RCC 7860 (cell line): ENCODE results near the gene KRTAP10-4.
"Not testable (repeated sequence)": the region's sequence is repeated elsewhere in the genome, so short reads cannot be mapped to it uniquely, and the experiment has no call there.

ENCODE experiments used
- DNase-seq: peaks from one replicate; pipeline ENCODE4 v3.0.0-alpha.2; 2015; ENCODE audit warnings: low spot score
- FAIRE-seq: peaks from 2 replicates; lab custom pipeline; 2012; peaks lifted over from hg19 to GRCh38; lab: Jason Lieb, UNC

Gene KRTAP10-4

DNA sequence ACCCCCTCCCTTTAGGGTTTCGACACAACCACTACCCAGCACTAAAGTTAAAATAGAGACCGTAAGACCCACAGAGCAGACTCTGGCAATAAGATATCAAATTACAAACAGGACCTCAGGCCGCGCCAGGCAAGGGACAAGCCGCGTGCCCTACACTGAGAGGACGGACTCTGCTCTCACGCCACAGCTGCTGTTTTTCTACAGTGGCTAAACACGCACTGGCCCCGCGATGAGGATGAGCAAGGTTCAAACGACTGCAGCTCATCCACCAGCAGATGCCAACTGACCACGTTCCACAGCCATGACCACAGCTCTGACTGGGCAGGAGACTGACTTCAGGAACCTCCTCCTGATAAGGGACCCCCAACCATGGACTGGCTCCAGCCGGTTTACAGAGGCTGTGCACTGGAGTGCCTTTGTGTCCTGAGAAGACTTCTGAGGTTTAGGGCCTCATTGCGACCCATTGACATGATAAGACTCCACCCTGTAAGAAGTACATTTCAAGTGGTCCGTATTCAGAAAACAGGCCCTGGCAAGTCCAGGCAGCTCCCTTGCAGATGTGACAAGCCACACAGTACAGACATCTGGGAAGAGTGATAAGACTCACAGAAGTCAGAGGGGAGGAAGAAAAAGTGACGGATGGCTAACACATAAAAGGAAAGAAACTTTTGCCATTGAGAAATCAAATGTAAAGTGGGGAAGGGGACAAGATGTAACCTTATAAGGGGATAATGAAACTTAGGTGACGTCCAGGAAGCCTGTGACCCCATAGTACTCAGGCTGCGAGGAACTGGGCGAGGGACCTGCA lies 20.3 kb downstream of the KRTAP10-4 start:
- DNase-seq (no peak), FAIRE-seq (no peak)

DNA sequence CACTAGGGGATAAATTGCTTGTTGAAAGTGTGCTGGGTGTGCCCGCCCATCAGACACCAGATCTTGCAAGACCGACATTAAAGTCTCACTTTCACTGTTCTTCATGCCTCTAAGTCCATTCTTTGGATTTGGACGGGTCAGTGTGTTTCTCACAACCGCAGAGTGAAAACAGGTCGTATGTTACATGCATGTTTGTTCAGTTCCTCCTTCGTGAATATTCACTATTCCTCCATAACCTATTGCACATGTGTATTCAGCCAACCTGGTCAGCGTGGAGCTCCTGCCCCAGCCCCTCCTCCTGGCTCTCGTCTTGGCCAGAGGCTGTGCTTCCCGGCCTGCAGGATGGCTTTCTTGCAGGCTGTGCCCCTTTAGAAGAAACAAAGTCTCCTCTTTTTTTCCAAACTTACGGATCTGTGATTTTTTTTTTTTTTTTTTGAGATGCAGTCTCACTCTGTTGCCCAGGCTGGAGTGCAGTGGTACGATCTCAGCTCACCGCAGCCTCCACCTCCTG lies 20.9 kb downstream of the KRTAP10-4 start:
- FAIRE-seq (no peak), DNase-seq (no peak)

DNA sequence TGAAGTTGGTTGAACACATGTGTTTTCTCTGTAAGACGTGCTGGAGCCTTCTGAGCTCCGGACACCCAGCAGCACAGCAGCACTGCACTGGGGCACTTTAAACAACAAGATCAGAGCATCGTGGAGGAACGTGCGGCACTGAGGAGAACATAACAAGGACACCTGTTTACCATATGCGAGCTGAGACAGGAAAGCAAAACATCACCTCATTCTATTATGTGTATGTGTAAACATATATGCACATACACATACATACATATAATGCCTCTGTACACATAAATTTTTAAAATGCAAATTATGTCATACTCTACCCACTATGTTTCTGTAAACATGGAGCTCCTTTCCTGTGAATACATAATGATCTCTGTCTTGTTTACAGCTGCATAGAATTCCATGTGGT lies 22.0 kb downstream of the KRTAP10-4 start:
- FAIRE-seq (no peak), DNase-seq (no peak)

DNA sequence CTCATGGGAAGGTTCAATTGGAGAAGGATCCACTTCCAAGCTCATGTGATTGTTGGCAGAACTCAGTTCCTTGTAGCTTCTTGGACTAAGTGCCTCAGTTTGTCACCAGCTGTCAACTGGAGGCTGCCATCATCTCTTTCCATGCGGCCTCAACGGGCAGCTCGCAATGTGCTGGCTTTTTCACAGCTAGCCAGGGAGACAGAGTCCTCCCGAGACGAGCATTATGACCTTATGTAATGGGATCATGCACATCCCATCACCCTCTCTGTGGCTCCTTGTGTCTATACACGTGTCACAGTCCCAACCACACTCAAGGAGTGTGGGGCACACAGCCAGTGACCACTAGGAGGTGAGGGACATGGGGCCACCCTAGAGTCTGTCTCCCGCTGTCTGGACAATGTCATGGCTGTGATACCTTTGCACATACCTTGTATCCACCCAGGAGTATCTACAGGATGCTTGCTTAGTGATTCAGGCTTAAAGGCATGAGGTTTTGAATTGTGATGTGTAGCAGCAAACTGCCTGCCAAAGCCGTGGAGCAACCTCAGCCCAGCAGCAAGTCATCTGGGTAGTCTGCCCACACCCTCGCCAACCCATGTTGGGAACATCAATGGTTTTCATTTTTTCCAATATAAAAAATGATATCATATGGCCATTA lies 22.7 kb downstream of the KRTAP10-4 start:
- FAIRE-seq (no peak), DNase-seq (peak; percentile 82)

DNA sequence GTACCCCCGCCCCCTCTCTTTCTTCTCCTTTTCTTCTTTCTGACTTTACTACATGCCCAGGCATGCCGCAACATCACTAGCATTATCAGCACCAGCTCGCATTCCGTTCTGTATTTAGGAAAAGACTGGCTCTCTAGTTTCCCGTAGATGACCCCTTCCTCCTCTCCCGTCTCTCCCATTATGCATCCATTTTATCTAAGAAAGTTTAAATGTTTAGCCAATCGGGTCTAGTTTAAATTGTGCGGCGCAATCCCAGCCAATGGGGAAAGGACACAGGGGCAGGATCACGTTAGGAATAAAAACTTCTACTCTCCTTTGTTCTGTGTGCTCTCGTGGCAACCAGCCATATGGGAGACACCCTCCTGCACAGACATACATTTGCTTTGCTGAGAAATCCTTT lies 24.5 kb downstream of the KRTAP10-4 start:
- DNase-seq = no peak
- no peak for FAIRE-seq

DNA sequence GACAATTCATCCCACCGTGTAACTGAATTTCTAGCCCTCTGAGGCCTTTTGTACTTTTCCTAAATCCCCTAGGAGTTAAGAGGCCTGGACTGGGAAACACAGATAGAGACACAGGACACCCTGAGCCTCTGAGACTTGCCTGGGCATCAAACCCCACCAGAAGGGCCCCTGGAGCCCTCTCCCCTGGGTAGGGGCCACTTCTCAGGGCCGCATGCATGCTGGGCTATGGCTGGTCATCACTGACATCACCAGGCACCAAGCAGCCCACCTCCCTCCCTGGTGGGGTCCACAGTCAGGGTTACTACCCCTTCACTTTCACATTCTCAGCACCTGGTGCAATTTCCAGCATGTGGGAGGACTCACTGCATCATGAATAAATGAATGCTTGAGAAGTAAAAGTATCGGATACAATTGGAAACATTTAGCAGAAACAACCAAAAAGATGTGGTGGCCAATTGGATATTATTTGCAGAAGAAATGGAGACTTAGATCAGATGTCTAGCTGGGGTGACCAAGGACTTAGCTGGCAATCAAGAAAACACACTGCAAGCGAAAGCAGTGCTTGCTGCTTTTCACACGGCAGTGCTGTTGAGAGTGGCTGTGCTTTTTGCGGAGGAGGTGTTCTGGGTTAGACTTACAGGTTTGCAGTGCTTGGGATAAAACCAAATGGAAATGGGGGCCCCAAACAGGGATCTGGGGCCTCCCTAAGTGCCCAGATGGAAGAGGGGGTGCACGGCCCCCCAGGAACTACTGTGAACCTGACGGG lies 25.9 kb downstream of the KRTAP10-4 start:
- no peak for DNase-seq
- no peak for FAIRE-seq

DNA sequence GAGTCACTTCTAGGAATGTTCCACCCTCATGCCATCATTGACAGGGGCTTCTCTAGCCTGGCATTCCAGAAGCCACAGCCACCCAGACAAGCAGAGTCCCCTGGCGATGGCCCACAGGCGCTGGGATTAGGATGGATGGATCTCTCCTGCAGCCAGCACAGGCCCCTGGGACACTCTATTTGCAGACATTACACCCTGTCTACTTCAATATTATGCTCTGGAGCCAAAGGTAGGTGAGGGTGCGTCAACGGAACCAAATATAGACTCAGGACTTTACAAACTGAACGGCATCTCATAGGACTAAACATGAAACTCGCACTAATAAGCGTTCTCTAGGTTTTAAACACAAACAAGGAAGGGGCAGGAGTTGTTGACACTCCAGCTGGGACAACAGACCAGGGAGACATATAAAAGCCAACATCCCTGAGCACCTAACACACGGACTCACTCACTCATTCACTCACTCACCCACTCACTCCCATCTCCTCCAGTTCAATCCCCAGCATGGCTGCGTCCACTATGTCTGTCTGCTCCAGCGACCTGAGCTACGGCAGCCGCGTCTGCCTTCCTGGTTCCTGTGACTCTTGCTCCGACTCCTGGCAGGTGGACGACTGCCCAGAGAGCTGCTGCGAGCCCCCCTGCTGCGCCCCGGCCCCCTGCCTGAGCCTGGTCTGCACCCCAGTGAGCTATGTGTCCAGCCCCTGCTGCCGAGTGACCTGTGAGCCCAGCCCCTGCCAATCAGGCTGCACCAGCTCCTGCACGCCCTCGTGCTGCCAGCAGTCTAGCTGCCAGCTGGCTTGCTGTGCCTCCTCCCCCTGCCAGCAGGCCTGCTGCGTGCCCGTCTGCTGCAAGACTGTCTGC lies 26.8 kb downstream of the KRTAP10-4 start, which contains the start of gene KRTAP10-7:
KRTAP10-7 (plus strand) TSS at position 480 of the 861 bp plus-strand sequence; CDS start at position 505, 25 bp downstream.
- FAIRE-seq, DNase-seq: not testable (repeated sequence)

DNA sequence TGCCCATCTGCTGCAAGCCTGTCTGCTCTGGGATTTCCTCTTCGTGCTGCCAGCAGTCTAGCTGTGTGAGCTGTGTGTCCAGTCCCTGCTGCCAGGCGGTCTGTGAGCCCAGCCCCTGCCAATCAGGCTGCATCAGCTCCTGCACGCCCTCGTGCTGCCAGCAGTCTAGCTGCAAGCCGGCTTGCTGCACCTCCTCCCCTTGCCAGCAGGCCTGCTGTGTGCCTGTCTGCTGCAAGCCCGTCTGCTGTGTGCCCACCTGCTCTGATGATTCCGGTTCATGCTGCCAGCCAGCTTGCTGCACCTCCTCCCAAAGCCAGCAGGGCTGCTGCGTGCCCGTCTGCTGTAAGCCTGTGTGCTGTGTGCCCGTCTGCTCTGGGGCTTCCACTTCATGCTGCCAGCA lies 27.6 kb downstream of the KRTAP10-4 start:
- FAIRE-seq, DNase-seq: not testable (repeated sequence)

DNA sequence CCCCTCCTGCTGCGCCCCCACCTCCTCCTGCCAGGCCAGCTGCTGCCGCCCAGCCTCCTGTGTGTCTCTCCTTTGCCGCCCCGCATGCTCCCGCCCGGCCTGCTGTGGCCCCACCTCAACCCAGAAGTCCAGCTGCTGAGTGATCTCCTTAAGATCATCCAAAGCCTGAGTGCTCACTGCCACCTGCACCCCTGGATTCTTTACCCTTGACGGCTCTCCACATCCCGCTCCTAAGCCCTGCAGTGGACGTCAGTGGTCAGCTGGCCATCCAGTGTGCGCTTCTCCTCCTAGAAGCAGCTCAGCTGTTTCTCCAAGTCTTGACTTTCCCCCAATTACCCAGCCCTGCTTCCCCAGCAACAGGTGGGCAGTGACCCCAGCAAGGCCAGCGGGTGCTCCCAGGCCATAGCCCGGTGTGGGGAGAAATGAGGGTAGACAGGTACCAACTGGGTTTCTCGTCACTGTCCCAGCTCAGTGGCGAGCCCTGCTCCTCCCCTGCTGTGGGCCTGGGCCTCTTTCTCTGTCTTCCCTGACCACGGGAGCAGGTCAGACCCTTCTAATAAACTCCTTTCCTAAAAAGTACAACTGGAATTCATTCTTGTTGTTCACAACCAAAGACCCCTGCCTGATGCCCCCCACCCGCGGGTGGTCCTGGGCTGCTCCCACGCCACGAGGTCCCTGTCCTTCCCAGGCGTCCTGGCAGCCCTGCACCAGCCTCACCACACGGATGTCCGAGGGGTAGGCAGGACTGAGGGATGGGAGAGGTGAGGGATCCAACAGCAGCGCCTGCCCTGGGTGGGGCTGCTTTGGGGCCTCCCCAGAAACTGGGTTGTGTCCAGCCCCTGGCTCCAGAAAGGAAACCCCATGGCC lies 28.3 kb downstream of the KRTAP10-4 start:
- FAIRE-seq (no peak), DNase-seq (no peak)

DNA sequence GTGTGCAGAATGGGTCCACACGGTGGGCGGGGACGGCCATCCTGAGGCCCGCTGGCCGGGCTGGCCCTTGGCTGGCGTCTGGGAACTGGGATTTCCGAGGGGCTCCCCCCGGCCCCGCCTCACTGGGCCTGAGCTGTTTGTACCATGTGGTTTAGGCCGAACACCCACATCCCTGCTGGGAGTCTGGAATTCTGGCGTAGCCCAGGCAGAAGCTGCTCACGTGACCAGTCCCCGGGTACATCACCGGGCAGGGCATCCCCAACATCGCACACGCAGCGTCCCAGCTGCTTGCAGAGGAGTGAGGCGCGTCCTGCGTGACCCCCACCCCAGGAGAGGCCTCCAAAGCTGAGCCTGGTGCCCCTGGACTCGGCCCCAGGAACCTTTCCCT lies 28.9 kb downstream of the KRTAP10-4 start:
- no peak for FAIRE-seq
- DNase-seq = no peak

DNA sequence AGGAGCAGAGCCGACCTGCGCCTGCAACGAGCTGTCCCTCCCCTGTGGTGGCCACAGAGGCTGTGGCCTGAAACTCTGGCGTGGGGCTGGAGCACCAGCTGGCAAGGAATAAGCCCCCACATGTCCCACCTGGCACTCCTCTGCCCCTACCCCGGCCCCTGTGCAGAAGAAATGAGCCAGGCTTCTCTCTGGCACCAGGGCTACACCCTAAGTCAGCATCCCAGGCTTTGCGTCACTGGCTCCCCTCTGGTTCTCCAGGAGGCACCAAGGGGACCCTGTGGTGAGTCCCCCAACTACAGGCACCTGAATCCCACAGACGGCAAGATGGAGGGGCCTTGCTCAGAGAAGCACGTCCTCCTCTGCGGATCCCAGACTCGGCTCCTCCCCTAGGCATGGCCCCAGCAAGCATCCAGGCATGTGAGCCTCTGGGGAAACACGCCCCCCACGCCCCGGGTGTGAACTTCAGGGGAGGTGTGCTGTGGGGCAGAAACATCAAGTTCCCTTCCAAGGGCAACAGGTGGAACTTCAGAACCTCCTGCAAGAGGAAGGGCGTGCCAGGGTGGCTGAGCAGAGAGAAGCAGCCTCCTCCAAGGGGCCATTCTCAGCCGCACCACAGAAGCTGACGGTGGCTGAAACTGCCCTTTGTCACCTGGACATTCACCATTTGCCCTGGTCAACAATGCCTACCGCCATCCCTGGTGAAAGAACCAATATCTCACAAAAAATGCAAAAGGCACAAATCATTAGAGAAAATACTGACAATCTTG lies 29.8 kb downstream of the KRTAP10-4 start:
- no peak for DNase-seq
- no peak for FAIRE-seq

DNA sequence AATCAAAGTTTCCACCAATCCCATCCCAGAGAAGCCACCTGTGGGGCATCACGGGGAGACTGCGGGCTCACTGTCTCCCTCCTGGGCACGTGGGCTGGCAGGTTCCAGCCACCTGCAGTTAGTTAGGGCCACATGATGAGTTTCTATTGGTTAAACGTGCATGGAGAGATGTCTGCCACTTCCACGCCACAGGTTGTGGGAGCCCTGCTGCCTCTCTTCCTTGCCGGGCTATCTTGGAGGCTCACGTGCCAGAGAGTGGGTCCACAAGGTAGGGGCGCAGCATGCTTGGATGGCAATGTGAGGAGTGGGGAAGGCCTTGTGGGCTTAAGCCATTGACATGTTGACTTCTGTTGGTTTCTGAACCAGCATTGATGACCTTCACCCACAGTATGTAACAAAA lies 30.4 kb downstream of the KRTAP10-4 start:
- no peak for DNase-seq
- FAIRE-seq = no peak

DNA sequence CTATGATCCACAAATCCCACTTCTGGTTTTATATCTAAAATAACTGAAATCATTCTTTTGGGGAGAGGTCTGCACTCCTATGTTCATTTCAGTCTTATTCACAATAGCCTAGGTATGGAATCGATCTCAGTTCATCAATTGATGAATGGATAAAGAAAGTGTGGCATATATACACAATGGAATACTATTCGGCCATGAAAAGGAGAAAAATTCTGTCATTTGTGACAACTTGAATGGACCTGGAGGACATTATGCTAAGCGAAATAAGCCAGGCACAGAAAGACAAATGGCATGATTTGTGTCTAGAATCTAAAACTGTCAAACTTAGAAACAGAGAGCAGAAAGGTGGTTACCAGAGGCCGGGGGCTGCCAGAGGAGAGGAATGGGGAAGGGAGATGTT lies 33.0 kb downstream of the KRTAP10-4 start:
- FAIRE-seq (no peak), DNase-seq (no peak)

DNA sequence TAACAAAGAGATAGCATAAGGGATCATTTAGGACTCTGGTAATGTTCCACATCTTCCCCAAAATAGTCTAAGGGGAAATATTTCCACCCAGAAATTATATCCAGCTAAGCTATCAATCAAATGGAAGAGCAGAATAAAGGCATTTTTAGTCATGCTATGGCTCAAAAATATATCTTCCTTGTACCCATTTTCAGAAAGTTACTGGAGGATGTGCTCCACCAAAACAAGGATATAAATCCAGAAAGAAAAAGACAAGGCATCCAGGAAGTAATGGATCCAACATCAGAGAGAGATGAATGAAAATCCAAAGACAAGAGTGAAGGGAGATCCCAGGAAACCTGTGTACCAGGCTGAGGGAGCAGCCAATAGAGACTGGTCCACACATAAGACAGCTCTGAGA lies 35.7 kb downstream of the KRTAP10-4 start:
- FAIRE-seq = no peak
- no peak for DNase-seq

DNA sequence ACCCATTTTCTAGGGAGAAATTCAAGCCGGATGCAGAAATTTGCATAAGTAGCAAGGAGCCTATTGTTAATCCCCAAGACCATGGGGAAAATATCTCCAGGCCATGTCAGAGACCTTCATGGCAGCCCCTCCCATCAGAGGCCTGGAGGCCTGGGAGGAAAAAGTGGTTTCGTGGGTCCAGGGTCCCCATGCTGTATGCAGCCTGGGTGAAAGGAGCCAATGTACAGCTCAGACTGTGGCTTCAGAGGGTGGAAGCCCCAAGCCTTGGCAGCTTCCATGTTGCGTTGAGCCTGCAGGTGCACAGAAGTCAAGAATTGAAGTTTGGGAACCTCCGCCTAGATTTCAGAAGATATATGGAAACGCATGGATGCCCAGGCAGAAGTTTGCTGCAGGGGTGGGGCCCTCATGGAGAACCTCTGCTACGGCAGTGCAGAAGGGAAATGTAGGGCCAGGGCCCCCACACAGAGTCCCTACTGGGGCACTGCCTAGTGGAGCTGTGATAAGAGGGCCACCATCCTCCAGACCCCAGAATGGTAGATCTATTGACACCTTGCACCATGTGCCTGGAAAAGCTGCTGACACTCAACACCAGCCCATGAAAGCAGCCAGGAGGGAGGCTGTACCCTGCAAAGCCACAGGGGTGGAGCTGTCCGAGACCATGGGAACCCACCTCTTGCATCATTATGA lies 36.8 kb downstream of the KRTAP10-4 start:
- FAIRE-seq, DNase-seq: not testable (repeated sequence)

DNA sequence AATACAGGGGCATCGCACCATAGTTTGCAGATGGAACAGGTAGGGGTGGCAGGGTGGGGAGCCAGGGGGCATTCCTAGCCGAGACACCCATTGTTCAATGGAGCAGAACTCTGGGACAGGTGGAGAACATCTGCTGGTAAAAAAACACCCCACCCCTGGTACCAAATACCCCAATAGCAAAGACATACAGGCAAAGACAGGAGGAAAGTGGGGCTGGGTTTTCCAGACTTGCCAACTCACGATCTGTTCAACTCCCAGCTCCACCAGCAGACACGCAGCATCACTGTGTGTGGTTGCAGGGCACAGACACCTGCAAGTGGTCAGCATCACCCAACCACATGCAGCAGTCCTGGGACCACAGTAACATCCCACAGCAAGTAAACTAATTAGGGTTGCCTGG lies 38.0 kb downstream of the KRTAP10-4 start:
- no peak for FAIRE-seq

DNA sequence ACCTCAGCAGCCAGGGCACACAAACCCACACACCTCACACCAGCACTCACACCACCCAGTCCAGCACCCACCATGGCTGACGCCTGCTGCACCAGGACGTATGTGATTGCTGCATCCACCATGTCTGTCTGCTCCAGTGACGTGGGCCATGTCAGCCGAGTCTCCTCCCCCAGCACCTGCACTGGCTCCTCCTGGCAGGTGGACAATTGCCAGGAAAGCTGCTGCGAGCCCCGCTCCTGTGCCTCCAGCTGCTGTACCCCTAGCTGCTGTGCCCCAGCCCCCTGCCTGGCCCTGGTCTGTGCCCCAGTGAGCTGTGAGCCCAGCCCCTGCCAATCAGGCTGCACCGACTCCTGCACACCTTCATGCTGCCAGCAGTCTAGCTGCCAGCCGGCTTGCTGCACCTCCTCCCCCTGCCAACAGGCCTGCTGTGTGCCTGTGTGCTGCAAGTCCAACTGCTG lies 38.5 kb downstream of the KRTAP10-4 start, which contains the start of gene KRTAP10-8:
KRTAP10-8 (plus strand) TSS at position 51 of the 458 bp plus-strand sequence; CDS start at position 73, 22 bp downstream.
- no peak for FAIRE-seq

More for the DNA sequence above, 38.0 kb downstream of the KRTAP10-4 start:
- no peak for DNase-seq

More for the DNA sequence above, 38.5 kb downstream of the KRTAP10-4 start, which contains the start of gene KRTAP10-8:
- no peak for DNase-seq
